Type B pancreatic cell (in vitro differentiated cells): ENCODE measurements around the gene PTPN14. TPM values are rescaled to one million over a fixed set of nuclear protein-coding genes. Genes with fewer than 3 reads are reported as not detected.
"Not testable (repeated sequence)": the region's sequence is repeated elsewhere in the genome, so short reads cannot be mapped to it uniquely, and the experiment has no call there.

Source experiments
- DNase-seq: peaks from one replicate; pipeline ENCODE4 v3.0.0; 2021; ENCODE audit warnings: mixed read lengths; ENCODE audit not compliant: unreplicated experiment; ENCODE audit errors: extremely low spot score
- H3K27ac Mint-ChIP-seq: 2 replicates; pipeline ENCODE4 v1.8.0; 2021; ENCODE audit warnings: mild to moderate bottlenecking, mixed read lengths
- H3K27me3 Mint-ChIP-seq: 2 replicates; pipeline ENCODE4 v1.8.0; 2021; ENCODE audit warnings: mixed read lengths
- H3K36me3 Mint-ChIP-seq: 2 replicates; pipeline ENCODE4 v1.8.0; 2021; ENCODE audit warnings: mixed read lengths
- H3K4me1 Mint-ChIP-seq: one replicate; pipeline ENCODE4 v1.8.0; 2021; ENCODE audit warnings: mixed read lengths; ENCODE audit not compliant: unreplicated experiment
- H3K4me3 Mint-ChIP-seq: 2 replicates; pipeline ENCODE4 v1.8.0; 2021; ENCODE audit warnings: mild to moderate bottlenecking, mixed read lengths
- H3K9me3 Mint-ChIP-seq: 2 replicates; pipeline ENCODE4 v1.8.0; 2021; ENCODE audit warnings: mixed read lengths
- CTCF ChIP-seq: fragments of 200-600 bp; sonication (generic); conservative IDR thresholded peaks from 2 replicates; pipeline ENCODE4 v1.5.0; 2021; ENCODE audit warnings: antibody characterized with exemption, mild to moderate bottlenecking
- total RNA-seq: library from RNA; stranded (reverse); gene quantifications from 2 replicates; pipeline ENCODE4 v1.2.1, GENCODE V29; 2021; ENCODE audit warnings: low replicate concordance

The PTPN14 gene
- total RNA-seq, 1 donor from 2014 or later, result 29.2 TPM

DNA sequence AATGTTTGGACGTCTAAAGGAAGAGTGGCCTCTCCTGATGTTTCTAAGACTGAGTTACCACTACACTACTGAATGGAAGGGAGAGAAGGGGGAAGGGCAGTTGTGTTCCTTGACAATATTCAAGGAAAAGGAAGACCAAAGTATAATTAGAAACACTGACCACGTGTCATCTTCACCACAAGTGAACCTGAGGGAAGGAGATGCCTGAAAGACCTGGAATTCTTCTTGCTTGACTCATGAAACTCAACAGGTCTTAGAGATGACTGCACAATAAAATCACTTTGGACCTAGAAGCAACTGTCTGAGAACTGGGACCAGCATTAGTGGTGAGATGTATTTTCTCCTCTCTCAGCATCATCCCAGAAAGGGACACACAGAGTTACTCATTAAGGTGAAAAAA, 56.7 kb downstream of the PTPN14 start:
- Mint-ChIP-seq H3K9me3 (peaks cover 3% of the 10 kb centered on the region), H3K4me3 (no peak overlapping the region), H3K27ac (peak overlapping the region; percentile 7), H3K36me3 (peaks cover 10% of the 10 kb centered on the region), H3K4me1 (peaks cover 8% of the 10 kb centered on the region), H3K27me3 (no peaks in the 10 kb centered on the region)
- DNase-seq, result no peak
- no peak for TF ChIP-seq CTCF

DNA sequence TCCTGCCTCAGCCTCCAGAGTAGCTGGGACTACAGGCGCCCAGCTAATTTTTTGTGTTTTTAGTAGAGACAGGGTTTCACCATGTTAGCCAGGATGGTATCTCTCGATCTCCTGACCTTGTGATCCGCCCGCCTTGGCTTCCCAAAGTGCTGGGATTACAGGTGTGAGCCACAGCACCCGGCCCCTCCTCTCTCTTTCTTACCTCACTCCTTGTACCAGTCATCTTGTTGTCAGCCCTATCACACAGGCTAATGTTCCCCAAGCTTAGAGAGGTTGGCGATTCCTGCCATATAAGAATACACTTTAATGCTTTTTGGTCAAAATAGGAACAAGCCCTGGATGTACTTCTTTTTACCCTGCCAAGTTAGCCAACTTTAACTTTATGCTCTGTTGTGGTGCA, 57.2 kb downstream of the PTPN14 start:
- not testable (repeated sequence) for H3K27me3 Mint-ChIP-seq, H3K36me3 Mint-ChIP-seq, DNase-seq, H3K4me3 Mint-ChIP-seq, H3K4me1 Mint-ChIP-seq, H3K9me3 Mint-ChIP-seq
- peak overlapping the region; percentile 7 for H3K27ac Mint-ChIP-seq

GRCh38 chr1:214493126-214493796, 58.1 kb downstream of the PTPN14 start:
- TF ChIP-seq CTCF, result no peak
- H3K27ac Mint-ChIP-seq, result no peak overlapping the region
- no peak for DNase-seq
- H3K9me3 Mint-ChIP-seq, result peaks cover 3% of the 10 kb centered on the region
- no peak overlapping the region for H3K4me3 Mint-ChIP-seq
- H3K36me3 Mint-ChIP-seq, result peaks cover 14% of the 10 kb centered on the region
- no peaks in the 10 kb centered on the region for H3K27me3 Mint-ChIP-seq
- peaks cover 8% of the 10 kb centered on the region for H3K4me1 Mint-ChIP-seq

DNA sequence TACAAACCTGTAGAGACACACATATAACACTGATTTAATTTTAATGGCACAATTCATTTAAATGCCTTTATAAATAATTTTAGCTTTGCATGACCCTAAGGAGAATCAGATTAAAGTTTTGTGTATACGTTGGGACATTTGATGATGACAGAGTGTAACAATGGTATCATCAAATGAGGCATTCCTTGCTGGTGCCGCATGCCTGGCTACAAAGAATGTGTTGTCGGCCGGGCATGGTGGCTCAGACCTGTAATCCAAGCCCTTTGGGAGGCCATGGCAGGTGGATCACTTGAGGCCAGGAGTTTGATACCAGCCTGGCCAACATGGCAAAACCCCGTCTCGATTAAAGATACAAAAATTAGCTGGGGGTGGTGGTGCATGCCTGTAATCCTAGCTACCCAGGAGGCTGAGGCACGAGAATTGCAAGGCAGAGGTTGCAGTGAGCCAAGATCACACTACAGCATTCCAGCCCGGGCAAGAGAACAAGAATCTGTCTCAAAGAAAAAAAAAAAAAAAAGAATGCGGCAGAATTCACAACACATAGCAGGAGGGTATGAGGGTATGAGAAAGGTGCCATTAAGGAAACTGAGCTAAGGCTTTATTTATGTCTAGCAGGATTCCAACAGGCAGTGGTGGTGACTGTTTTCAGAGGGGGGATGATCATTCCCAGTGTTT, 58.9 kb downstream of the PTPN14 start:
- Mint-ChIP-seq H3K27ac (no peak overlapping the region), H3K36me3 (peaks cover 14% of the 10 kb centered on the region), H3K27me3 (no peaks in the 10 kb centered on the region), H3K9me3 (peaks cover 3% of the 10 kb centered on the region), H3K4me1 (peaks cover 8% of the 10 kb centered on the region), H3K4me3 (no peak overlapping the region)
- TF ChIP-seq CTCF, result no peak
- no peak for DNase-seq

DNA sequence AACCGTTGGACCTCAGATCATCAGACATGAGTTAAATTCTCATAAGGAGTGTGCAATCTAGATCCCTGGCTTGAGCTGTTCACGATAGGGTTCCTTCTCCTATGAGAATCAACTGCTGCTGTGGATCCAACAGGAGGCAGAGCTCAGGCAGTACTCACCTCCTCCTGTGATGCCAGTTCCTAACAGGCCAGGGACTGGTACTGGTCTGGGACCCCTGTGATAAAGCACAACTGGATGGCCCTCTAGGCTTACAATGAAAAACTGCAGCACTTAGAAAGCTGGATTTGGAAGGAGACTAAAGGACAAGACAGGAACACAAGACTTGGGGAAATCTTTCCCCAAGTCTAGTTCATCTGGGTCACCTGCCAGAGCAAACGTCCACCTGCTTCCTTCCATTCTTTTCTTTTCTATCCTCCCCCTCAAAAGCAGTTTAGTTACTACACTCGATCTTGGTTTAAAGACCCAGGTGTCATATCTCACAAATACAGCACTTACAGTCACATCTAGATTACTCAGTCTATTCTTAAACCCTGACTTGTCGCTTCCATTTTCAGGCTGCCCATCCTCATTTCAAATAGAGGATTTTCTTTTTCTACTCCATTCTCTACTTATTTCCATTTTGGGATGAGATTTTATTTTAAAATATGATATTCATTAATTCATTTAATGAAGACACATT, 59.8 kb downstream of the PTPN14 start:
- no peak for TF ChIP-seq CTCF
- Mint-ChIP-seq H3K9me3 (peaks cover 3% of the 10 kb centered on the region), H3K27me3 (no peaks in the 10 kb centered on the region), H3K4me3 (no peak overlapping the region), H3K36me3 (peaks cover 14% of the 10 kb centered on the region), H3K27ac (no peak overlapping the region), H3K4me1 (peaks cover 8% of the 10 kb centered on the region)
- DNase-seq, result no peak

DNA sequence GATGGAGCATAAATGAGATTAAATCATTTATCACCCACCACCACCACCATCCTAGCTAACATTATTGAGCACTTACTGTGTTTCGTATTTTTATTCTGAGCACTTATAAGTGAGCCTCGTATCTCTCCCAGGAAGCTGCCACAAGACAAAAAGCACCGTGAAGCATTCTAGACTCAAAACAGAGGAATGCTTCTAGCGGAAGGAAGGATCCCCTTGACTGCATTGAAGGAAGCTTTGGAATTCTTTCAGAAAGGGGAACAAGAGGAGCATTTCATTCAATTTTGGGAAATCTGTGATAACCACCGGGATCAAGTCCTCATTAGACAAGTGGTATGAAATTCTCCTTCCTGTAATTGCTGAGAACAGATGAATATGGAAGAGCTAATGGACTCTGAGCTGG, 66.3 kb downstream of the PTPN14 start:
- Mint-ChIP-seq H3K27ac (no peak overlapping the region), H3K4me1 (peaks cover 4% of the 10 kb centered on the region), H3K9me3 (no peaks in the 10 kb centered on the region), H3K4me3 (no peak overlapping the region), H3K36me3 (peaks cover 4% of the 10 kb centered on the region), H3K27me3 (no peaks in the 10 kb centered on the region)
- no peak for TF ChIP-seq CTCF
- DNase-seq, result no peak

DNA sequence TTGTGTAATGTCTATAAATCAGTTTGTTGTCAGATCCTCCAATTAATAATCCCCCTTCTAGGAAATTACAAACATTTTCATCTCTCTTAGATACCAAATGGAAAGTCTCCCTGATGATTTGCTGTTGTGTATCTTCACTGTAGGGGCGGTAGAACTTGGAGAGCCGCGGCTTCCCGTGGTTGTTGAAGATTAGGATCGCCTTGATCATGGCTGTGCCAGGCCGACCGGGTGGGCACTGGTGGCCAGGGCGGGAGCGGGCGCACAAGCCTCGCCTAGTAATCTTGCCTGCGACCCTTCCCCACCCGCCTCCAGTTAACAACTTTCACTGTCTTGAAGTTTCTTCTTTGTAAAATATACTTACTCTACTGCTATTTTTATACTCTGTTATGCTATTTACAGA, 68.2 kb downstream of the PTPN14 start:
- not testable (repeated sequence) for H3K4me3 Mint-ChIP-seq, H3K4me1 Mint-ChIP-seq, H3K27me3 Mint-ChIP-seq, H3K36me3 Mint-ChIP-seq, H3K9me3 Mint-ChIP-seq, DNase-seq, H3K27ac Mint-ChIP-seq

DNA sequence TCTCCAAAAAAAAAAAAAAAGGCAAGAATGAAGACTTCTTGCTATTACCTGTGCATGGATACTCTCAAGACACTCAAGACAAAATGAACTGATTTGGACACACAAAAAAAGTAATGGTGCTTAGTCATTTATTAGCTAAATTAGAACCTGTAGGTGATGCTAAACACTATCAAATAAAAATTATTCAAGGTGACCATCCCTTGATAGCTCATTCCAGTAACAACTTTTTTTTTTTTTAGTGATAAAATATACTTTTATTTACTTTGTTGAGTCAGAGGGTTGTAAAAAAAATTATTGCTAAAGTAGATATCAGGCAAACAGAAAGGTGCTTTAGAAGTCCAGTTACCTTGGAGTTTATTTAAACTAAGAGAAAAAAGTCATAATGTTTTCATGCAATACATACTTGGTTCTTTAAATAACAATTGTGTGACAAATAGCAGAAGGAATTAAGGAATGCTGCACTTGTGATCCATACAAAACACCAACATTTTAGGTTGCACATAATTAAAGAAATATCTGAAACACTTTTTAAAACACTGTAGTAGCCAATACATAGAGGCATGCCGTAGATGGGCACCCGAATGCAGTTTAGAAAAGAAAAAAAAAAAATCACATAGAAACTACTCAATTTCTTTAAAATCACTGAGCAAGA, 69.3 kb downstream of the PTPN14 start:
- H3K9me3 Mint-ChIP-seq, H3K27ac Mint-ChIP-seq, H3K4me3 Mint-ChIP-seq, H3K36me3 Mint-ChIP-seq, DNase-seq, H3K27me3 Mint-ChIP-seq, H3K4me1 Mint-ChIP-seq: not testable (repeated sequence)
